GM23338 (cell line): Measurements from ENCODE around the gene AQP1. TPM values are rescaled to one million over a fixed set of nuclear protein-coding genes. Genes with fewer than 3 reads are reported as not detected.

ENCODE experiments used
- ATAC-seq: fragments of 200-7000 bp; cut with Tn5 transposase; 3 replicates; pipeline ENCODE4 v1.9.1; 2020
- DNase-seq: peaks from one replicate; pipeline ENCODE4 v3.0.0-alpha.2; 2015; ENCODE audit warnings: low spot score
- H2AFZ ChIP-seq: fragments of 200-600 bp; sonication (generic); 2 replicates; pipeline ENCODE4 v1.8.0; 2016; ENCODE audit warnings: antibody characterized with exemption, mild to moderate bottlenecking, moderate library complexity
- H3F3A ChIP-seq: fragments of 200-600 bp; sonication (generic); replicated peaks from 2 replicates; pipeline ENCODE4 v1.8.0; 2017; ENCODE audit warnings: antibody characterized with exemption, mixed run types, low read depth
- H3K27ac ChIP-seq: fragments of 200-600 bp; sonication (generic); 2 replicates; pipeline ENCODE4 v1.6.1; 2016; ENCODE audit warnings: low read depth
- H3K27me3 ChIP-seq: fragments of 200-600 bp; sonication (generic); 2 replicates; pipeline ENCODE4 v1.8.0; 2016; ENCODE audit warnings: mild to moderate bottlenecking, mixed run types, moderate library complexity; ENCODE audit not compliant: insufficient read depth
- H3K36me3 ChIP-seq: fragments of 200-600 bp; sonication (generic); 2 replicates; pipeline ENCODE4 v1.8.0; 2016; ENCODE audit warnings: mild to moderate bottlenecking; ENCODE audit not compliant: insufficient read depth
- H3K4me1 ChIP-seq: fragments of 200-600 bp; sonication (generic); 2 replicates; pipeline ENCODE4 v1.8.0; 2016; ENCODE audit warnings: mild to moderate bottlenecking, moderate library complexity; ENCODE audit not compliant: insufficient read depth
- H3K4me2 ChIP-seq: fragments of 200-600 bp; sonication (generic); 2 replicates; pipeline ENCODE4 v1.7.1; 2017; ENCODE audit warnings: mixed run types
- H3K4me3 ChIP-seq: fragments of 200-600 bp; sonication (generic); 2 replicates; pipeline ENCODE4 v1.6.1; 2016; ENCODE audit warnings: mixed run types
- H3K79me2 ChIP-seq: fragments of 200-600 bp; sonication (generic); replicated peaks from 2 replicates; pipeline ENCODE4 v1.8.0; 2017; ENCODE audit warnings: mild to moderate bottlenecking; ENCODE audit not compliant: insufficient read depth
- H3K9me2 ChIP-seq: fragments of 200-600 bp; sonication (generic); 2 replicates; pipeline ENCODE4 v1.8.0; 2017; ENCODE audit not compliant: insufficient read depth
- H4K20me1 ChIP-seq: fragments of 200-600 bp; sonication (generic); replicated peaks from 2 replicates; pipeline ENCODE4 v1.8.0; 2017; ENCODE audit warnings: mild to moderate bottlenecking; ENCODE audit not compliant: insufficient read depth
- H3K27ac Mint-ChIP-seq: 2 replicates; pipeline ENCODE4 v1.8.0; 2020; ENCODE audit warnings: inconsistent platforms, mild to moderate bottlenecking, moderate library complexity, mixed read lengths
- H3K27me3 Mint-ChIP-seq: 3 replicates; pipeline ENCODE4 v1.8.0; 2022; ENCODE audit warnings: low read depth, mild to moderate bottlenecking, moderate library complexity, mixed read lengths, inconsistent platforms; ENCODE audit not compliant: insufficient read depth, poor library complexity
- H3K36me3 Mint-ChIP-seq: 3 replicates; pipeline ENCODE4 v1.8.0; 2021; ENCODE audit warnings: low read depth, mild to moderate bottlenecking, inconsistent platforms, moderate library complexity, mixed read lengths
- H3K4me1 Mint-ChIP-seq: 3 replicates; pipeline ENCODE4 v1.8.0; 2020; ENCODE audit warnings: mild to moderate bottlenecking, inconsistent platforms, mixed read lengths
- H3K4me3 Mint-ChIP-seq: 3 replicates; pipeline ENCODE4 v1.8.0; 2021; ENCODE audit warnings: moderate library complexity, mild to moderate bottlenecking, inconsistent platforms, mixed read lengths
- H3K9me3 Mint-ChIP-seq: 3 replicates; pipeline ENCODE4 v1.8.0; 2020; ENCODE audit warnings: moderate library complexity, mild to moderate bottlenecking, inconsistent platforms, mixed read lengths
- CREB1 ChIP-seq: fragments of 250-450 bp; sonication (Bioruptor Pico); IDR thresholded peaks from 2 replicates; pipeline ENCODE4 v1.5.0; 2020; ENCODE audit warnings: low read depth, mild to moderate bottlenecking, moderate library complexity
- EZH2 ChIP-seq: fragments of 200-600 bp; sonication (generic); IDR thresholded peaks from one replicate; pipeline ENCODE4 v1.8.0; 2017; ENCODE audit warnings: antibody characterized with exemption, mild to moderate bottlenecking, low read depth; ENCODE audit not compliant: unreplicated experiment
- JUNB ChIP-seq: IDR thresholded peaks from one replicate; pipeline ENCODE4 v1.6.1; 2016; ENCODE audit warnings: antibody characterized with exemption; ENCODE audit not compliant: unreplicated experiment
- NANOG ChIP-seq: IDR thresholded peaks from 2 replicates; pipeline ENCODE4 v1.6.1; 2016; ENCODE audit warnings: antibody characterized with exemption, borderline replicate concordance
- STAT1 ChIP-seq: IDR thresholded peaks from one replicate; pipeline ENCODE4 v1.6.1; 2016; ENCODE audit warnings: antibody characterized with exemption; ENCODE audit not compliant: unreplicated experiment
- polyA plus RNA-seq: library from polyadenylated mRNA; unstranded; fragments of >200 nt; fragmentation: Nextera tagmentation; extraction: Ambion mirVana; gene quantifications from 2 replicates; pipeline ENCODE4 v1.2.1, GENCODE V29; 2016
- total RNA-seq: library from RNA; depleted of rRNA; stranded (reverse); fragments of >200 nt; shearing (Covaris generic); gene quantifications from 2 replicates; pipeline ENCODE4 v1.2.3, GENCODE V29; 2014
- TF ChIP-seq, protein P1 (sequence below): IDR thresholded peaks from one replicate; pipeline ENCODE4 v1.6.1; 2018; ENCODE audit warnings: antibody characterized with exemption; ENCODE audit not compliant: unreplicated experiment
- TF ChIP-seq, protein P2 (sequence below): fragments of 250-450 bp; sonication (Bioruptor Pico); IDR thresholded peaks from 2 replicates; pipeline ENCODE4 v1.5.0; 2020; ENCODE audit warnings: mild to moderate bottlenecking, moderate library complexity
- TF ChIP-seq, protein P3 (sequence below): IDR thresholded peaks from 2 replicates; pipeline ENCODE4 v1.6.1; 2016; ENCODE audit warnings: antibody characterized with exemption

Gene AQP1
- total and polyA plus RNA-seq, 2 experiments from 2014 or later: 0.28 TPM; not detected in 1

DNA sequence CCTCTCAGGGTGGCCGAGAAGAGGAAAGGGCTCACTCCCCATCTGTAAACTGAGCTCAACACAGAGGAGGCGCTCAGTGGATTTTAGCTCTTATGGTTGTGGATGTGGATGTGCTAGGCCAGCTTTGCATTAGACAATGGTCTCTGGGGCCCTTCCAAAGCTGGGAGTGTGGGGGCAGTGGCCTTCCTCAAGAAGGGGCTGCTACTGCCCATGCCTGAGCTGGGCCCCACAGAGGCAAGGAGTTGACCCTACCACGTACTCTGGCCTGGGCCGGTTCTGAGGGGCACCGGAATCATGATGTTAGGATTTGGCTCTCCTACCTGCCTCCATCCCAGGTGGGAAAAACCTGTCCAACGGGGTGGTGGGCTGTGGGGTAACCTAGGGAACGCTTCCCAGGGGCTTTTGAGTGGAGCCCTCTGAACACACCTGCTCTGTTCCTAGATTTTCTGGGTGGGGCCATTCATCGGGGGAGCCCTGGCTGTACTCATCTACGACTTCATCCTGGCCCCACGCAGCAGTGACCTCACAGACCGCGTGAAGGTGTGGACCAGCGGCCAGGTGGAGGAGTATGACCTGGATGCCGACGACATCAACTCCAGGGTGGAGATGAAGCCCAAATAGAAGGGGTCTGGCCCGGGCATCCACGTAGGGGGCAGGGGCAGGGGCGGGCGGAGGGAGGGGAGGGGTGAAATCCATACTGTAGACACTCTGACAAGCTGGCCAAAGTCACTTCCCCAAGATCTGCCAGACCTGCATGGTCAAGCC, 11.5 kb downstream of the AQP1 start:
- no peak overlapping the region for H3K4me3 Mint-ChIP-seq
- Histone ChIP-seq H3K36me3 (no peaks in the 10 kb centered on the region), H3K4me1 (no peaks in the 10 kb centered on the region), H3K4me2 (no peak overlapping the region), H3K9me2 (peaks cover 4% of the 10 kb centered on the region; the same call in 1 of the 2 replicates), H3F3A (no peaks in the 10 kb centered on the region), H3K4me3 (no peak overlapping the region), H4K20me1 (no peaks in the 10 kb centered on the region), H3K79me2 (no peaks in the 10 kb centered on the region), H3K27me3 (no peaks in the 10 kb centered on the region), H2AFZ (no peak overlapping the region), H3K27ac (no peak overlapping the region)
- ATAC-seq (no peak), DNase-seq (no peak)
- no peaks in the 10 kb centered on the region for H3K36me3 Mint-ChIP-seq
- H3K9me3 Mint-ChIP-seq: no peaks in the 10 kb centered on the region
- no peaks in the 10 kb centered on the region for H3K4me1 Mint-ChIP-seq
- H3K27me3 Mint-ChIP-seq: peaks cover 10% of the 10 kb centered on the region
- TF ChIP-seq NANOG (no peak), STAT1 (no peak), JUNB (no peak), CREB1 (no peak), EZH2 (no peak)
- TF ChIP-seq, protein P1, sequence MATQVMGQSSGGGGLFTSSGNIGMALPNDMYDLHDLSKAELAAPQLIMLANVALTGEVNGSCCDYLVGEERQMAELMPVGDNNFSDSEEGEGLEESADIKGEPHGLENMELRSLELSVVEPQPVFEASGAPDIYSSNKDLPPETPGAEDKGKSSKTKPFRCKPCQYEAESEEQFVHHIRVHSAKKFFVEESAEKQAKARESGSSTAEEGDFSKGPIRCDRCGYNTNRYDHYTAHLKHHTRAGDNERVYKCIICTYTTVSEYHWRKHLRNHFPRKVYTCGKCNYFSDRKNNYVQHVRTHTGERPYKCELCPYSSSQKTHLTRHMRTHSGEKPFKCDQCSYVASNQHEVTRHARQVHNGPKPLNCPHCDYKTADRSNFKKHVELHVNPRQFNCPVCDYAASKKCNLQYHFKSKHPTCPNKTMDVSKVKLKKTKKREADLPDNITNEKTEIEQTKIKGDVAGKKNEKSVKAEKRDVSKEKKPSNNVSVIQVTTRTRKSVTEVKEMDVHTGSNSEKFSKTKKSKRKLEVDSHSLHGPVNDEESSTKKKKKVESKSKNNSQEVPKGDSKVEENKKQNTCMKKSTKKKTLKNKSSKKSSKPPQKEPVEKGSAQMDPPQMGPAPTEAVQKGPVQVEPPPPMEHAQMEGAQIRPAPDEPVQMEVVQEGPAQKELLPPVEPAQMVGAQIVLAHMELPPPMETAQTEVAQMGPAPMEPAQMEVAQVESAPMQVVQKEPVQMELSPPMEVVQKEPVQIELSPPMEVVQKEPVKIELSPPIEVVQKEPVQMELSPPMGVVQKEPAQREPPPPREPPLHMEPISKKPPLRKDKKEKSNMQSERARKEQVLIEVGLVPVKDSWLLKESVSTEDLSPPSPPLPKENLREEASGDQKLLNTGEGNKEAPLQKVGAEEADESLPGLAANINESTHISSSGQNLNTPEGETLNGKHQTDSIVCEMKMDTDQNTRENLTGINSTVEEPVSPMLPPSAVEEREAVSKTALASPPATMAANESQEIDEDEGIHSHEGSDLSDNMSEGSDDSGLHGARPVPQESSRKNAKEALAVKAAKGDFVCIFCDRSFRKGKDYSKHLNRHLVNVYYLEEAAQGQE: no peak
- TF ChIP-seq, protein P2, sequence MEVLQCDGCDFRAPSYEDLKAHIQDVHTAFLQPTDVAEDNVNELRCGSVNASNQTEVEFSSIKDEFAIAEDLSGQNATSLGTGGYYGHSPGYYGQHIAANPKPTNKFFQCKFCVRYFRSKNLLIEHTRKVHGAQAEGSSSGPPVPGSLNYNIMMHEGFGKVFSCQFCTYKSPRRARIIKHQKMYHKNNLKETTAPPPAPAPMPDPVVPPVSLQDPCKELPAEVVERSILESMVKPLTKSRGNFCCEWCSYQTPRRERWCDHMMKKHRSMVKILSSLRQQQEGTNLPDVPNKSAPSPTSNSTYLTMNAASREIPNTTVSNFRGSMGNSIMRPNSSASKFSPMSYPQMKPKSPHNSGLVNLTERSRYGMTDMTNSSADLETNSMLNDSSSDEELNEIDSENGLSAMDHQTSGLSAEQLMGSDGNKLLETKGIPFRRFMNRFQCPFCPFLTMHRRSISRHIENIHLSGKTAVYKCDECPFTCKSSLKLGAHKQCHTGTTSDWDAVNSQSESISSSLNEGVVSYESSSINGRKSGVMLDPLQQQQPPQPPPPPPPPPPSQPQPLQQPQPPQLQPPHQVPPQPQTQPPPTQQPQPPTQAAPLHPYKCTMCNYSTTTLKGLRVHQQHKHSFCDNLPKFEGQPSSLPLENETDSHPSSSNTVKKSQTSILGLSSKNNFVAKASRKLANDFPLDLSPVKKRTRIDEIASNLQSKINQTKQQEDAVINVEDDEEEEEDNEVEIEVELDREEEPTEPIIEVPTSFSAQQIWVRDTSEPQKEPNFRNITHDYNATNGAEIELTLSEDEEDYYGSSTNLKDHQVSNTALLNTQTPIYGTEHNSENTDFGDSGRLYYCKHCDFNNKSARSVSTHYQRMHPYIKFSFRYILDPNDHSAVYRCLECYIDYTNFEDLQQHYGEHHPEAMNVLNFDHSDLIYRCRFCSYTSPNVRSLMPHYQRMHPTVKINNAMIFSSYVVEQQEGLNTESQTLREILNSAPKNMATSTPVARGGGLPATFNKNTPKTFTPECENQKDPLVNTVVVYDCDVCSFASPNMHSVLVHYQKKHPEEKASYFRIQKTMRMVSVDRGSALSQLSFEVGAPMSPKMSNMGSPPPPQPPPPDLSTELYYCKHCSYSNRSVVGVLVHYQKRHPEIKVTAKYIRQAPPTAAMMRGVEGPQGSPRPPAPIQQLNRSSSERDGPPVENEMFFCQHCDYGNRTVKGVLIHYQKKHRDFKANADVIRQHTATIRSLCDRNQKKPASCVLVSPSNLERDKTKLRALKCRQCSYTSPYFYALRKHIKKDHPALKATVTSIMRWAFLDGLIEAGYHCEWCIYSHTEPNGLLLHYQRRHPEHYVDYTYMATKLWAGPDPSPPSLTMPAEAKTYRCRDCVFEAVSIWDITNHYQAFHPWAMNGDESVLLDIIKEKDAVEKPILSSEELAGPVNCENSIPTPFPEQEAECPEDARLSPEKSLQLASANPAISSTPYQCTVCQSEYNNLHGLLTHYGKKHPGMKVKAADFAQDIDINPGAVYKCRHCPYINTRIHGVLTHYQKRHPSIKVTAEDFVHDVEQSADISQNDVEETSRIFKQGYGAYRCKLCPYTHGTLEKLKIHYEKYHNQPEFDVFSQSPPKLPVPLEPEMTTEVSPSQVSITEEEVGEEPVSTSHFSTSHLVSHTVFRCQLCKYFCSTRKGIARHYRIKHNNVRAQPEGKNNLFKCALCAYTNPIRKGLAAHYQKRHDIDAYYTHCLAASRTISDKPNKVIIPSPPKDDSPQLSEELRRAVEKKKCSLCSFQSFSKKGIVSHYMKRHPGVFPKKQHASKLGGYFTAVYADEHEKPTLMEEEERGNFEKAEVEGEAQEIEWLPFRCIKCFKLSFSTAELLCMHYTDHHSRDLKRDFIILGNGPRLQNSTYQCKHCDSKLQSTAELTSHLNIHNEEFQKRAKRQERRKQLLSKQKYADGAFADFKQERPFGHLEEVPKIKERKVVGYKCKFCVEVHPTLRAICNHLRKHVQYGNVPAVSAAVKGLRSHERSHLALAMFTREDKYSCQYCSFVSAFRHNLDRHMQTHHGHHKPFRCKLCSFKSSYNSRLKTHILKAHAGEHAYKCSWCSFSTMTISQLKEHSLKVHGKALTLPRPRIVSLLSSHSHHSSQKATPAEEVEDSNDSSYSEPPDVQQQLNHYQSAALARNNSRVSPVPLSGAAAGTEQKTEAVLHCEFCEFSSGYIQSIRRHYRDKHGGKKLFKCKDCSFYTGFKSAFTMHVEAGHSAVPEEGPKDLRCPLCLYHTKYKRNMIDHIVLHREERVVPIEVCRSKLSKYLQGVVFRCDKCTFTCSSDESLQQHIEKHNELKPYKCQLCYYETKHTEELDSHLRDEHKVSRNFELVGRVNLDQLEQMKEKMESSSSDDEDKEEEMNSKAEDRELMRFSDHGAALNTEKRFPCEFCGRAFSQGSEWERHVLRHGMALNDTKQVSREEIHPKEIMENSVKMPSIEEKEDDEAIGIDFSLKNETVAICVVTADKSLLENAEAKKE: no peak
- TF ChIP-seq, protein P3, sequence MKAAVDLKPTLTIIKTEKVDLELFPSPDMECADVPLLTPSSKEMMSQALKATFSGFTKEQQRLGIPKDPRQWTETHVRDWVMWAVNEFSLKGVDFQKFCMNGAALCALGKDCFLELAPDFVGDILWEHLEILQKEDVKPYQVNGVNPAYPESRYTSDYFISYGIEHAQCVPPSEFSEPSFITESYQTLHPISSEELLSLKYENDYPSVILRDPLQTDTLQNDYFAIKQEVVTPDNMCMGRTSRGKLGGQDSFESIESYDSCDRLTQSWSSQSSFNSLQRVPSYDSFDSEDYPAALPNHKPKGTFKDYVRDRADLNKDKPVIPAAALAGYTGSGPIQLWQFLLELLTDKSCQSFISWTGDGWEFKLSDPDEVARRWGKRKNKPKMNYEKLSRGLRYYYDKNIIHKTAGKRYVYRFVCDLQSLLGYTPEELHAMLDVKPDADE: no peak
- no peak overlapping the region for H3K27ac Mint-ChIP-seq
